Ascending aorta (tissue), 2 donors: Measurements from ENCODE around the gene DYNLRB2. TPM values are rescaled to one million over a fixed set of nuclear protein-coding genes. Genes with fewer than 3 reads are reported as not detected.

Experiments
- DNase-seq, 2 donors: peaks; one replicate each; pipeline ENCODE4 v3.0.0-alpha.2; 2019; ENCODE audit warnings: low spot score in 2 of 2
- H3K27ac ChIP-seq, 2 donors: fragments of 200-600 bp; sonication (generic); one replicate each; pipeline ENCODE4 v1.5.1; 2016 to 2017; ENCODE audit warnings: mild to moderate bottlenecking in 1 of 2
- H3K27me3 ChIP-seq: fragments of 200-600 bp; sonication (generic); one replicate; pipeline ENCODE4 v1.5.1; 2017
- H3K36me3 ChIP-seq, 2 donors: fragments of 200-600 bp; sonication (generic); one replicate each; pipeline ENCODE4 v1.5.1; 2016
- H3K4me1 ChIP-seq, 2 donors: fragments of 200-600 bp; sonication (generic); one replicate each; pipeline ENCODE4 v1.5.1; 2016 to 2017; ENCODE audit warnings: mild to moderate bottlenecking in 1 of 2
- H3K4me3 ChIP-seq, 2 donors: fragments of 200-600 bp; sonication (generic); one replicate each; pipeline ENCODE4 v1.5.1; 2016 to 2017; ENCODE audit warnings: mild to moderate bottlenecking in 1 of 2
- H3K9me3 ChIP-seq, 2 donors: fragments of 200-600 bp; sonication (generic); one replicate each; pipeline ENCODE4 v1.5.1; 2016
- intact Hi-C: fragments of 100-400 bp; cut with DNase I; formaldehyde crosslinking; loops from one replicate; pipeline ENCODE4 v1.15.1; 2023
- total RNA-seq: library from RNA; depleted of rRNA; stranded (reverse); fragments of >200 nt; gene quantifications from one replicate; pipeline ENCODE4 v1.1.0, GENCODE V29; 2016
- TF ChIP-seq, protein P1 (sequence below), 3 experiments: fragments of 200-600 bp in 2 of 3; fragments of 450-650 bp in 1 of 3; sonication (generic) in 2 of 3; IDR thresholded peaks; one replicate each; pipeline ENCODE4 v1.5.1; 2016 to 2019; ENCODE audit warnings: antibody characterized with exemption in 3 of 3, mild to moderate bottlenecking in 1 of 3, moderate library complexity in 1 of 3

DYNLRB2 gene
- total RNA-seq, 1 donor from 2014 or later: not detected

DNA sequence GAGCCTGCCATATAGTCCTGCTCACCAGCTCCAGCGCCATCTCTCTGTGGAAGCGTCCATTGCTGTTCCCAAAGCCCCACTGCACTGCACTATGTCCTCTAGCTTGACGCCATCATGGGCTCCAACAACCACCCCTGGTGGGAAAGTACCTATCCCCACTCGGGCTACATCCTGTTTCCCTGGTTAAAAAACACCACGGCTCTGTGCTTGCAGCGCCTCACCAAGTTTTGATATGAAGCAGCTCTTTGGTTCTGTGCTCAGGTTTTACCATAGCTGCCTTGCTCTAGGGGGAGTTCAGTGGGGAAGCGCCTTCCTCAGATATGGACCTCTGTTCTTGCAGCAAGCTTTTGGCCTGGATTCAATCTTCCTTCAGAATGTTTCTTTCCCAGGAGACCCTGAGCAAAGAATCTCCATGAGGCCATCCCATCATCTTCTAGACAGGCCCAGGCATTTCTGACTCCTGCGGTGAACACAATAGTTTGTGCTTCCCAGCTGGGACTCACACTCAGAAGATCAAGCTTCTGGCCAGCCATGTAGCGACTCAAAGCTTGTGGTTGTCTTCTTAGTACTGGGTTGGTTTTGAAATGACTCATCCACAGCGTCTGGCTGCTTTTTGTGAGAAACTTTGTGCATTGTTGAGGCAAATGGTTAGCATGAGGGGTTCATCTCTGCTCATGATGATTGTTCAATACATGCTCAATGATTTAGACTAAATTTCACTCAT, 39.5 kb downstream of the DYNLRB2 start:
- TF ChIP-seq, protein P1, sequence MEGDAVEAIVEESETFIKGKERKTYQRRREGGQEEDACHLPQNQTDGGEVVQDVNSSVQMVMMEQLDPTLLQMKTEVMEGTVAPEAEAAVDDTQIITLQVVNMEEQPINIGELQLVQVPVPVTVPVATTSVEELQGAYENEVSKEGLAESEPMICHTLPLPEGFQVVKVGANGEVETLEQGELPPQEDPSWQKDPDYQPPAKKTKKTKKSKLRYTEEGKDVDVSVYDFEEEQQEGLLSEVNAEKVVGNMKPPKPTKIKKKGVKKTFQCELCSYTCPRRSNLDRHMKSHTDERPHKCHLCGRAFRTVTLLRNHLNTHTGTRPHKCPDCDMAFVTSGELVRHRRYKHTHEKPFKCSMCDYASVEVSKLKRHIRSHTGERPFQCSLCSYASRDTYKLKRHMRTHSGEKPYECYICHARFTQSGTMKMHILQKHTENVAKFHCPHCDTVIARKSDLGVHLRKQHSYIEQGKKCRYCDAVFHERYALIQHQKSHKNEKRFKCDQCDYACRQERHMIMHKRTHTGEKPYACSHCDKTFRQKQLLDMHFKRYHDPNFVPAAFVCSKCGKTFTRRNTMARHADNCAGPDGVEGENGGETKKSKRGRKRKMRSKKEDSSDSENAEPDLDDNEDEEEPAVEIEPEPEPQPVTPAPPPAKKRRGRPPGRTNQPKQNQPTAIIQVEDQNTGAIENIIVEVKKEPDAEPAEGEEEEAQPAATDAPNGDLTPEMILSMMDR (IDR thresholded peaks at IDR 0.05): no peak
- no peaks in the 10 kb centered on the region for H3K4me1 ChIP-seq
- DNase-seq: no peak
- H3K36me3 ChIP-seq: no peaks in the 10 kb centered on the region
- intact Hi-C loops: no loop called here
- H3K9me3 ChIP-seq: no peaks in the 10 kb centered on the region
- no peaks in the 10 kb centered on the region for H3K27me3 ChIP-seq
- no peak overlapping the region for H3K4me3 ChIP-seq
- no peak overlapping the region for H3K27ac ChIP-seq

DNA sequence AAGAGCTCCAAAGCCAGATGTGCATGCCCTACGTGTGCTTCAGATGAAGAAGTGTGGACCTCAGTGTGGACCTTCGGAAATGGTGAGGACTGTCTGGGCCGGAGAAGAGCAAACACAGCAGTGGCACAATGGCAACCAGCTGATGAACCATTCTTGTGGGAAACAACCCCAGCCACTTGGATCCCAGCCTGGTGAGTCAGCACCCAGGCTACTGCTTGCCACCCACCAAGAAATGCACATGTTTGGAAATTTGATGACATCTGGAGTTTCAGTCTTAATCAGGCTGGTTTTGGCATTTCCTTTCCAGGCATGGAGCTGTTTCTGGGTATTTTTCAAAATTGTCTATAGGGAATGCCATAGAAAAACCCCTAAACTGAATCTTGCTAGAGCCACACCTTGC, 42.7 kb downstream of the DYNLRB2 start:
- Histone ChIP-seq H3K36me3 (no peaks in the 10 kb centered on the region), H3K27ac (no peak overlapping the region), H3K27me3 (no peaks in the 10 kb centered on the region), H3K4me3 (no peak overlapping the region), H3K9me3 (no peaks in the 10 kb centered on the region), H3K4me1 (no peaks in the 10 kb centered on the region)
- no peak for DNase-seq
- TF ChIP-seq, protein P1 (IDR thresholded peaks at IDR 0.05): no peak
- intact Hi-C loops: no loop called here

DNA sequence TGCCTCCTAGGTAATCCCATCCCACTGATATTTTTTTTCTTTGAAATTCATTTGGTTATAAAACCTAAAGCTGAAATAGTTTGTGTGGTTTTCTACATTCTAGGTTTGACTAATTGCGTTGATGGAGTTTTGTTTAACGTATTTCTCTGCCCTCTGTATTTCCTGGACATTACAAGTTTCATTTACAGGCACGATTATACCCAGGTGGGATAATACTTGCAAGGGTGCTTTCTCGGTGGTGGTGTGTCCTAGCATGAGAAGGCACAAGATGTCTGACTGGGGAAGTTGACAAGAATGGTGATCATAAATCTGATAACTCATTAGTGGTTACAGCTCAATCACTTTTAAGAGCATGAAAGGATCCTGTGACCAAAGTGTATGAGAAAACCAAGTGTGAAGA, 45.0 kb downstream of the DYNLRB2 start:
- intact Hi-C loops: no loop called here
- no peak for DNase-seq
- TF ChIP-seq, protein P1 (IDR thresholded peaks at IDR 0.05): no peak
- H3K4me1 ChIP-seq: no peaks in the 10 kb centered on the region
- no peaks in the 10 kb centered on the region for H3K36me3 ChIP-seq
- no peaks in the 10 kb centered on the region for H3K27me3 ChIP-seq
- no peak overlapping the region for H3K27ac ChIP-seq
- no peaks in the 10 kb centered on the region for H3K9me3 ChIP-seq
- H3K4me3 ChIP-seq: no peak overlapping the region

DNA sequence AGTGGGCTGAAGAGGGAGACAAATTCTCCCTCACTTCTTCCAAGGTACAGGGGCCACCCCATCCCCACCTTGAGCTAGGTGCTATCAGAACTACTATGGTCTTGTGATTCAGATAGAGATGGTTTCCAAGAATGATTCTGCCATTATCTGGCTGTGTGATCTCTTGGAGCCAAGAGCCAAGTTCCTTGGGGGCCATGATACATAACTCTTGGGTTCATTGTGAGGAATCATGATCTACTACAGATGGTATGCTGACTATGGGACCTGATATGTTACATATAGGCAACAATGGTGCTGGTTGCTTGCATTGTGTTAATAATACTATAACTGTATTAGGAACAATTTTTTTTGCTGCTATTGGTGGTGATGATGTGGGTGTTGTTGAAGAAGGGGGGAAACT, 45.7 kb downstream of the DYNLRB2 start:
- Histone ChIP-seq H3K36me3 (no peaks in the 10 kb centered on the region), H3K27ac (no peak overlapping the region), H3K9me3 (no peaks in the 10 kb centered on the region), H3K27me3 (no peaks in the 10 kb centered on the region), H3K4me3 (no peak overlapping the region), H3K4me1 (no peaks in the 10 kb centered on the region)
- TF ChIP-seq, protein P1 (IDR thresholded peaks at IDR 0.05): no peak
- intact Hi-C loops: no loop called here
- no peak for DNase-seq

DNA sequence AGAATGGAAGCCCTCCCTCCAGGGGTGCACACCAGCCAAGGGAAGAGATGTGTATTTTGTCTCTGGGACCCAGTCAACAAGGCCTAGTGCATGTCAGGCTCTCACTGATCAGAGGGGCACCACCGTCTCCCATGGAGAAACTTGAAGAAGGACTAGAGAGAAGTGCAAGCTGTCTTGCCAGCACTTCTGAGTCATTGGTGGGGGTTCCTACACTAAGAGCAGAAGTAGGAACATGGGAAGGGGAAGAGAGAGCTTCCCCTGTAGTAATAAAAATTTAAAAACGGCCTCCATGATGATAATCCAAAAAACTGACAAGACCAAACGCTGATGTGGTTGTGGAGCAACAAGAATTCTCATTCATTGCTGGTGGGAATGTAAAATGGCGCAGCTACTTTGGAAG, 46.3 kb downstream of the DYNLRB2 start:
- H3K9me3 ChIP-seq: no peaks in the 10 kb centered on the region
- intact Hi-C loops: no loop called here
- TF ChIP-seq, protein P1 (IDR thresholded peaks at IDR 0.05): no peak
- no peak overlapping the region for H3K4me3 ChIP-seq
- no peaks in the 10 kb centered on the region for H3K4me1 ChIP-seq
- no peak for DNase-seq
- H3K27ac ChIP-seq: no peak overlapping the region
- H3K27me3 ChIP-seq: no peaks in the 10 kb centered on the region
- H3K36me3 ChIP-seq: no peaks in the 10 kb centered on the region
